Neural cell (in vitro differentiated cells): ENCODE data around the gene APH1B.

Source experiments
- EZH2 ChIP-seq: fragments of 200-600, 300-800 bp; shearing (Covaris generic), sonication (generic); IDR thresholded peaks from 2 replicates; pipeline ENCODE4 v1.6.1; 2014; ENCODE audit warnings: antibody characterized with exemption, low read length, borderline replicate concordance, mild to moderate bottlenecking; ENCODE audit not compliant: insufficient read depth, poor library complexity, severe bottlenecking
- TF ChIP-seq, protein P1 (sequence below): fragments of 450-650 bp; IDR thresholded peaks from 2 replicates; pipeline ENCODE4 v1.5.1; 2014; ENCODE audit warnings: antibody characterized with exemption, mild to moderate bottlenecking, moderate library complexity; ENCODE audit not compliant: poor library complexity, severe bottlenecking

DNA sequence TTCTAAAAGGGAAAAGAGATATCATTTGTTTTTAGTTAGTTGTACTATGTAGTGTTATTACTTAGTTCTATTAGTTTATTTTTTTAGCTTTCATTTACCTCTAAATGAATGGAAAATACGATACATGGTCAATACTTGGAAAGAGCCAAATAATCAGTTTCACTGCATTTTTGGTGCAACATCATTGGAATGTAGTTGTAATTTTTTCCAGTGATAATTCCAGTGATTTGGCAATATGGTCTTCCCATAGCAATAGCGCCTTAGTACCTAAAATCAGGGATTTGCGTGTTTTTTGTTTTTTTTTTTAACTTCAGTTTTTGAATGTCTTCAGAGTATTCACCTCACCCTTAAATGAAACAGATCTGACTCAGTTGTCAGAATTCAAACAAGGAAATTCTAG is 46.2 kb upstream of the APH1B start:
- no peak for TF ChIP-seq EZH2
- TF ChIP-seq, protein P1, sequence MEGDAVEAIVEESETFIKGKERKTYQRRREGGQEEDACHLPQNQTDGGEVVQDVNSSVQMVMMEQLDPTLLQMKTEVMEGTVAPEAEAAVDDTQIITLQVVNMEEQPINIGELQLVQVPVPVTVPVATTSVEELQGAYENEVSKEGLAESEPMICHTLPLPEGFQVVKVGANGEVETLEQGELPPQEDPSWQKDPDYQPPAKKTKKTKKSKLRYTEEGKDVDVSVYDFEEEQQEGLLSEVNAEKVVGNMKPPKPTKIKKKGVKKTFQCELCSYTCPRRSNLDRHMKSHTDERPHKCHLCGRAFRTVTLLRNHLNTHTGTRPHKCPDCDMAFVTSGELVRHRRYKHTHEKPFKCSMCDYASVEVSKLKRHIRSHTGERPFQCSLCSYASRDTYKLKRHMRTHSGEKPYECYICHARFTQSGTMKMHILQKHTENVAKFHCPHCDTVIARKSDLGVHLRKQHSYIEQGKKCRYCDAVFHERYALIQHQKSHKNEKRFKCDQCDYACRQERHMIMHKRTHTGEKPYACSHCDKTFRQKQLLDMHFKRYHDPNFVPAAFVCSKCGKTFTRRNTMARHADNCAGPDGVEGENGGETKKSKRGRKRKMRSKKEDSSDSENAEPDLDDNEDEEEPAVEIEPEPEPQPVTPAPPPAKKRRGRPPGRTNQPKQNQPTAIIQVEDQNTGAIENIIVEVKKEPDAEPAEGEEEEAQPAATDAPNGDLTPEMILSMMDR = no peak
